H1 (cell line): ENCODE results near the gene PCBP4. TPM values are rescaled to one million over a fixed set of nuclear protein-coding genes. Genes with fewer than 3 reads are reported as not detected.

ENCODE experiments used
- CTCF ChIA-PET: fragments of 300-600 bp; sonication (Branson Sonifier 250); formaldehyde crosslinking; loops from one replicate; lab custom pipeline; 2021; ENCODE audit not compliant: partially characterized antibody; lab: Charles Lee
- POLR2A ChIA-PET: fragments of 300-600 bp; sonication (Branson Sonifier 250); formaldehyde crosslinking; loops from one replicate; lab custom pipeline; 2021; ENCODE audit warnings: inconsistent platforms; ENCODE audit not compliant: partially characterized antibody; lab: Charles Lee
- DNase-seq, 2 experiments: peaks; one replicate each; pipeline versions ENCODE4 v3.0.0 to v3.0.0-alpha.2; 2010 to 2022; ENCODE audit warnings: low spot score in 2 of 2, low read depth in 1 of 2, mixed read lengths in 1 of 2
- FAIRE-seq: peaks from 2 replicates; lab custom pipeline; 2011; peaks lifted over from hg19 to GRCh38; lab: Jason Lieb, UNC
- H2AFZ ChIP-seq: 2 replicates; pipeline ENCODE4 v1.8.1; 2012; ENCODE audit warnings: low read length, inconsistent platforms
- H2AK5ac ChIP-seq: 2 replicates; pipeline ENCODE4 v1.6.1; 2013; ENCODE audit warnings: low read depth, low read length
- H2BK120ac ChIP-seq: replicated peaks from 2 replicates; pipeline ENCODE3; 2013; ENCODE audit warnings: low read depth, low read length, inconsistent platforms
- H2BK12ac ChIP-seq: 2 replicates; pipeline ENCODE4 v1.6.1; 2013; ENCODE audit warnings: low read depth, low read length
- H2BK15ac ChIP-seq: 2 replicates; pipeline ENCODE4 v1.6.1; 2013; ENCODE audit warnings: low read length
- H2BK20ac ChIP-seq: 2 replicates; pipeline ENCODE4 v1.6.1; 2013; ENCODE audit warnings: low read length
- H2BK5ac ChIP-seq: 2 replicates; pipeline ENCODE4 v1.6.1; 2013; ENCODE audit warnings: low read depth, low read length
- H3K14ac ChIP-seq: 2 replicates; pipeline ENCODE4 v1.6.1; 2013; ENCODE audit warnings: inconsistent platforms; ENCODE audit not compliant: insufficient read length
- H3K18ac ChIP-seq: 2 replicates; pipeline ENCODE4 v1.6.1; 2013; ENCODE audit warnings: low read length; ENCODE audit errors: extremely low read depth
- H3K23ac ChIP-seq: 2 replicates; pipeline ENCODE4 v1.6.1; 2013; ENCODE audit warnings: inconsistent platforms; ENCODE audit not compliant: insufficient read length
- H3K23me2 ChIP-seq: 2 replicates; pipeline ENCODE4 v1.6.1; 2013; ENCODE audit warnings: low read depth, low read length
- H3K27ac ChIP-seq: 2 replicates; pipeline ENCODE4 v1.6.1; 2011; ENCODE audit warnings: low read depth, low read length, inconsistent platforms
- H3K27me3 ChIP-seq, 4 experiments: replicated peaks in 1 of 4; 1 replicate in 1 of 4; 2 replicates in 3 of 4; pipeline versions ENCODE4 v1.6.1 to v1.8.1; 2011 to 2013; ENCODE audit warnings: low read length in 3 of 4, mild to moderate bottlenecking in 3 of 4, inconsistent platforms in 2 of 4, mixed read lengths in 2 of 4, moderate library complexity in 1 of 4; ENCODE audit not compliant: control insufficient read depth in 3 of 4, insufficient read depth in 3 of 4; ENCODE audit errors: extremely low read depth in 1 of 4
- H3K36me3 ChIP-seq, 4 experiments: 2 replicates each; pipeline versions ENCODE4 v1.6.1 to v1.8.1; 2011 to 2013; ENCODE audit warnings: mild to moderate bottlenecking in 4 of 4, low read length in 3 of 4, moderate library complexity in 2 of 4, control low read depth in 1 of 4, inconsistent platforms in 1 of 4; ENCODE audit not compliant: insufficient read depth in 4 of 4, control insufficient read depth in 2 of 4
- H3K4ac ChIP-seq: replicated peaks from 2 replicates; pipeline ENCODE3; 2013; ENCODE audit warnings: low read length, low read depth, mixed read lengths, inconsistent platforms; ENCODE audit not compliant: insufficient read length
- H3K4me1 ChIP-seq, 4 experiments: replicated peaks in 1 of 4; 1 replicate in 1 of 4; 2 replicates in 3 of 4; pipeline versions ENCODE4 v1.6.1 to v1.8.1; 2011 to 2013; ENCODE audit warnings: low read length in 3 of 4, inconsistent platforms in 2 of 4, mixed read lengths in 1 of 4; ENCODE audit not compliant: insufficient read depth in 4 of 4, control insufficient read depth in 3 of 4
- H3K4me2 ChIP-seq, 2 experiments: 2 replicates each; pipeline versions ENCODE4 v1.6.1 to v1.8.1; 2011 to 2013; ENCODE audit warnings: low read depth in 2 of 2, low read length in 2 of 2, control low read depth in 1 of 2, inconsistent platforms in 1 of 2, mild to moderate bottlenecking in 1 of 2; ENCODE audit not compliant: insufficient read depth in 1 of 2
- H3K4me3 ChIP-seq, 4 experiments: fragments of 200-600, 300-600 bp in 1 of 4; sonication (generic), shearing (Covaris generic), sonication (Bioruptor Twin) in 1 of 4; 2 replicates each; pipeline versions ENCODE4 v1.5.1 to v1.8.1; 2011 to 2016; ENCODE audit warnings: low read length in 4 of 4, low read depth in 3 of 4, control low read depth in 2 of 4, inconsistent platforms in 2 of 4, mild to moderate bottlenecking in 2 of 4, mixed read lengths in 1 of 4, moderate library complexity in 1 of 4; ENCODE audit not compliant: insufficient read depth in 2 of 4; ENCODE audit errors: extremely low read depth in 1 of 4
- H3K56ac ChIP-seq: replicated peaks from 2 replicates; pipeline ENCODE3; 2013; ENCODE audit warnings: low read depth, mild to moderate bottlenecking, mixed read lengths, low read length, inconsistent platforms; ENCODE audit not compliant: insufficient read length
- H3K79me1 ChIP-seq: 2 replicates; pipeline ENCODE4 v1.6.1; 2013; ENCODE audit warnings: low read depth, low read length, control low read depth
- H3K79me2 ChIP-seq, 2 experiments: 2 replicates each; pipeline versions ENCODE4 v1.6.1 to v1.8.1; 2012 to 2013; ENCODE audit warnings: low read length in 2 of 2, mild to moderate bottlenecking in 2 of 2, inconsistent platforms in 1 of 2; ENCODE audit not compliant: insufficient read depth in 2 of 2, control insufficient read depth in 1 of 2
- H3K9ac ChIP-seq, 4 experiments: replicated peaks in 1 of 4; 1 replicate in 1 of 4; 2 replicates in 3 of 4; pipeline versions ENCODE4 v1.6.1 to v1.8.1; 2011 to 2013; ENCODE audit warnings: low read depth in 3 of 4, low read length in 3 of 4, control low read depth in 2 of 4, mild to moderate bottlenecking in 2 of 4, moderate library complexity in 2 of 4, inconsistent platforms in 1 of 4; ENCODE audit errors: extremely low read depth in 1 of 4
- H3K9me3 ChIP-seq, 2 experiments: 2 replicates each; pipeline versions ENCODE4 v1.6.1 to v1.8.1; 2012 to 2013; ENCODE audit warnings: mild to moderate bottlenecking in 2 of 2, moderate library complexity in 2 of 2, control low read depth in 1 of 2, inconsistent platforms in 1 of 2, low read depth in 1 of 2, low read length in 1 of 2, mixed read lengths in 1 of 2; ENCODE audit not compliant: insufficient read depth in 2 of 2
- H4K20me1 ChIP-seq, 2 experiments: replicated peaks in 1 of 2; 2 replicates each; pipeline versions ENCODE3 to v1.8.1; 2011 to 2013; ENCODE audit warnings: inconsistent platforms in 2 of 2, low read length in 2 of 2, mild to moderate bottlenecking in 1 of 2; ENCODE audit not compliant: insufficient read depth in 2 of 2, control insufficient read depth in 1 of 2
- H4K5ac ChIP-seq: 2 replicates; pipeline ENCODE4 v1.6.1; 2013; ENCODE audit warnings: low read length, low read depth, mixed read lengths, inconsistent platforms; ENCODE audit not compliant: insufficient read length
- H4K8ac ChIP-seq: 2 replicates; pipeline ENCODE4 v1.8.0; 2013; ENCODE audit warnings: mild to moderate bottlenecking, moderate library complexity, low read length, inconsistent platforms; ENCODE audit not compliant: insufficient read depth; ENCODE audit errors: extremely low read depth
- H4K91ac ChIP-seq: replicated peaks from 2 replicates; pipeline ENCODE3; 2013; ENCODE audit warnings: low read length, mixed read lengths, inconsistent platforms; ENCODE audit not compliant: insufficient read length
- BACH1 ChIP-seq: IDR thresholded peaks from 2 replicates; pipeline ENCODE4 v1.6.1; 2012; ENCODE audit warnings: low read length, improper control_type of control experiment
- CREB1 ChIP-seq: IDR thresholded peaks from 2 replicates; pipeline ENCODE4 v1.6.1; 2012; ENCODE audit warnings: inconsistent platforms
- KDM4A ChIP-seq: IDR thresholded peaks from one replicate; pipeline ENCODE4 v1.7.1; 2012; ENCODE audit warnings: low read depth, mild to moderate bottlenecking, moderate library complexity, low read length, inconsistent platforms; ENCODE audit not compliant: severe bottlenecking
- KDM5A ChIP-seq: fragments of 200-600 bp; IDR thresholded peaks from 2 replicates; pipeline ENCODE4 v1.7.1; 2012; ENCODE audit warnings: mild to moderate bottlenecking, low read length, inconsistent platforms, mixed read lengths
- PHF8 ChIP-seq: fragments of 200-600 bp; sonication (generic); conservative IDR thresholded peaks from 2 replicates; pipeline ENCODE4 v1.7.1; 2012; ENCODE audit warnings: low read depth, mild to moderate bottlenecking, inconsistent platforms, low read length, moderate library complexity
- RAD21 ChIP-seq, 2 experiments: IDR thresholded peaks in 1 of 2; conservative IDR thresholded peaks in 1 of 2; 2 replicates each; pipeline ENCODE4 v1.6.1; 2011; ENCODE audit warnings: low read depth in 2 of 2, low read length in 2 of 2, improper control_type of control experiment in 1 of 2, inconsistent platforms in 1 of 2, mild to moderate bottlenecking in 1 of 2, moderate library complexity in 1 of 2
- RBBP5 ChIP-seq: IDR thresholded peaks from 2 replicates; pipeline ENCODE4 v1.7.1; 2012; ENCODE audit warnings: low read depth, mild to moderate bottlenecking, inconsistent platforms, low read length, moderate library complexity, borderline replicate concordance
- RXRA ChIP-seq: IDR thresholded peaks from 2 replicates; pipeline ENCODE4 v1.6.1; 2011; ENCODE audit warnings: low read depth, mild to moderate bottlenecking, low read length, moderate library complexity; ENCODE audit not compliant: insufficient read depth
- SP2 ChIP-seq: IDR thresholded peaks from 2 replicates; pipeline ENCODE4 v1.6.1; 2012; ENCODE audit warnings: mild to moderate bottlenecking, low read length, inconsistent platforms
- TAF1 ChIP-seq: IDR thresholded peaks from 2 replicates; pipeline ENCODE4 v1.6.1; 2011; ENCODE audit warnings: mild to moderate bottlenecking, low read depth, low read length
- WGBS, 2 experiments: shearing (Covaris generic) in 1 of 2; methylation state at CpG; one replicate each; pipeline versions ENCODE4 v1.1.6 to v1.1.7; 2013 to 2015; ENCODE audit warnings: low lambda C conversion rate in 2 of 2, mixed read lengths in 2 of 2, inconsistent platforms in 1 of 2, low coverage in 1 of 2, missing lambda C conversion rate in 1 of 2; ENCODE audit not compliant: insufficient replicate concordance in 2 of 2, insufficient coverage in 1 of 2, insufficient read length in 1 of 2; ENCODE audit errors: extremely low coverage in 1 of 2, missing lambda C conversion rate in 1 of 2; 5-methylcytosine and 5-hydroxymethylcytosine counted together
- polyA plus RNA-seq, 7 experiments: library from polyadenylated mRNA; depleted of rRNA in 3 of 7; stranded (reverse) in 5 of 7; unstranded in 2 of 7; fragments of >200 nt in 5 of 7; fragments of 200-250 nt in 2 of 7; gene quantifications; 1 replicate in 5 of 7; 2 replicates in 1 of 7; 4 replicates in 1 of 7; pipeline versions ENCODE4 v1.2.1 to v1.2.3, GENCODE V29; 2011 to 2013; ENCODE audit warnings: missing spikeins in 2 of 7, mixed read lengths in 2 of 7
- total RNA-seq: library from RNA; stranded (reverse); fragmentation: NEBNext Ultra II Directional; extraction: Animal tissue kit (Norgen Biotek cat#: 25700); gene quantifications from 2 replicates; pipeline ENCODE4 v1.2.1, GENCODE V29; 2021
- TF ChIP-seq, protein P1 (sequence below): IDR thresholded peaks from 2 replicates; pipeline ENCODE4 v1.6.1; 2012; ENCODE audit warnings: low read length, inconsistent platforms
- TF ChIP-seq, protein P2 (sequence below): IDR thresholded peaks from 2 replicates; pipeline ENCODE4 v1.6.1; 2011; ENCODE audit warnings: low read length, improper control_type of control experiment

Gene PCBP4
- total and polyA plus RNA-seq, 2 of the 8 experiments (the other 6 are each of a cell fraction or from before 2014, with no cell fraction given): 16.4 to 34.1 TPM

DNA sequence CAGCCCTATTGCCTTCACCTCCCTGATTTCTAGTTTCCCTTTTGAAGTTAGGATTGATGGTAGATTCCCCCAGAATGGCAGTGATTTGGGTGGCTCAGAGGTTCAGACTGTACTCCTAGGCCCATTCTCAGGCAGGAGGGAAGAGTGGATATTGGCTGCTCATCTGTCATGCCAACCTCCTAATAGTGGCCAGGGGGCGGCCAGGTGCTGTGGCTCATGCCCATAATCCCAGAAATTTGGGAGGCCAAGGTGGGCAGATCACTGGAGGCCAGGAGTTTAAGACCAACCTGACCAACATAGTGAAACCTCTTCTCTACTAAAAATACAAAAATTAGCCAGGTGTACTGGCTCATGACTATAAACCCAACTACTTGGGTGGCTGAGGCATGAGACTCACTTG is 36.8 kb downstream of the PCBP4 start:
- no peak for DNase-seq
- Histone ChIP-seq H3K4me1 (no peaks in the 10 kb centered on the region), H4K8ac (no peak overlapping the region), H3K27ac (no peak overlapping the region), H3K4me3 (no peak overlapping the region), H2BK120ac (no peak overlapping the region), H3K9ac (no peak overlapping the region), H4K5ac (no peak overlapping the region), H3K9me3 (no peaks in the 10 kb centered on the region), H4K20me1 (peaks cover 0 to 16% of the 10 kb centered on the region in 2 experiments), H3K56ac (no peak overlapping the region), H2BK5ac (no peak overlapping the region), H3K14ac (no peak overlapping the region), H2AFZ (no peak overlapping the region), H3K36me3 (peaks cover 14 to 26% (median 23%) of the 10 kb centered on the region in 4 experiments; a peak in 7 of 8 replicates), H2BK12ac (no peak overlapping the region), H3K27me3 (no peaks in the 10 kb centered on the region), H3K23me2 (no peaks in the 10 kb centered on the region), H2AK5ac (no peak overlapping the region), H3K4ac (no peak overlapping the region), H3K79me1 (no peaks in the 10 kb centered on the region), H4K91ac (no peak overlapping the region), H2BK15ac (no peak overlapping the region), H3K4me2 (no peak overlapping the region), H3K18ac (no peak overlapping the region), H2BK20ac (no peak overlapping the region), H3K79me2 (no peaks in the 10 kb centered on the region), H3K23ac (no peak overlapping the region)
- ChIA-PET POLR2A (interaction anchor here (1.7 kb wide), 2 partner anchors 10 to 39 kb away, joined by 4 read pairs; no protein-coding TSS in a partner anchor), CTCF (no interaction called here)
- no peak for FAIRE-seq
- 92% methylated on average over 1 of the region's 1 CpG; no CpG with 5 or more reads in 1 of the 2 experiments for WGBS, 2 experiments
- TF ChIP-seq SP2 (no peak), CREB1 (no peak), RXRA (no peak), KDM4A (no peak), RAD21 (IDR thresholded peaks at IDR 0.05 in 1 of 2, conservative IDR thresholded peaks at IDR 0.05 in 1 of 2; ENCODE audit: low read depth in 2 of 2, low read length in 2 of 2) (no peak), KDM5A (no peak), PHF8 (no peak), RBBP5 (no peak), TAF1 (no peak), BACH1 (no peak)
- TF ChIP-seq, protein P1, sequence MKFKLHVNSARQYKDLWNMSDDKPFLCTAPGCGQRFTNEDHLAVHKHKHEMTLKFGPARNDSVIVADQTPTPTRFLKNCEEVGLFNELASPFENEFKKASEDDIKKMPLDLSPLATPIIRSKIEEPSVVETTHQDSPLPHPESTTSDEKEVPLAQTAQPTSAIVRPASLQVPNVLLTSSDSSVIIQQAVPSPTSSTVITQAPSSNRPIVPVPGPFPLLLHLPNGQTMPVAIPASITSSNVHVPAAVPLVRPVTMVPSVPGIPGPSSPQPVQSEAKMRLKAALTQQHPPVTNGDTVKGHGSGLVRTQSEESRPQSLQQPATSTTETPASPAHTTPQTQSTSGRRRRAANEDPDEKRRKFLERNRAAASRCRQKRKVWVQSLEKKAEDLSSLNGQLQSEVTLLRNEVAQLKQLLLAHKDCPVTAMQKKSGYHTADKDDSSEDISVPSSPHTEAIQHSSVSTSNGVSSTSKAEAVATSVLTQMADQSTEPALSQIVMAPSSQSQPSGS: no peak
- TF ChIP-seq, protein P2, sequence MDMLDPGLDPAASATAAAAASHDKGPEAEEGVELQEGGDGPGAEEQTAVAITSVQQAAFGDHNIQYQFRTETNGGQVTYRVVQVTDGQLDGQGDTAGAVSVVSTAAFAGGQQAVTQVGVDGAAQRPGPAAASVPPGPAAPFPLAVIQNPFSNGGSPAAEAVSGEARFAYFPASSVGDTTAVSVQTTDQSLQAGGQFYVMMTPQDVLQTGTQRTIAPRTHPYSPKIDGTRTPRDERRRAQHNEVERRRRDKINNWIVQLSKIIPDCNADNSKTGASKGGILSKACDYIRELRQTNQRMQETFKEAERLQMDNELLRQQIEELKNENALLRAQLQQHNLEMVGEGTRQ: no peak
